Measurements from ENCODE around the gene CABP1.
A peak's percentile ranks its signal among the peaks of the same experiment; 100 is the strongest.

The CABP1 gene

GRCh38 chr12:120631097-120631496 is 9.3 kb upstream of the CABP1 start:
- no peak for DNase-seq (ENCODE audit: low spot score)

- DNase-seq (ENCODE audit: low spot score) = peak; percentile 70
These were observed 721 bp downstream of the CABP1 start for GRCh38 chr12:120640861-120641833.

- DNase-seq (ENCODE audit: low spot score) = no peak
These were observed 1.7 kb downstream of the CABP1 start for GRCh38 chr12:120642121-120642520.

- DNase-seq (ENCODE audit: low spot score) = no peak
These were observed 2.4 kb downstream of the CABP1 start for GRCh38 chr12:120642826-120643225.

- DNase-seq (ENCODE audit: low spot score) = no peak
These were observed 3.1 kb downstream of the CABP1 start for GRCh38 chr12:120643574-120643973.

GRCh38 chr12:120646044-120646443 is 5.6 kb downstream of the CABP1 start:
- DNase-seq (ENCODE audit: low spot score) = no peak

GRCh38 chr12:120647375-120647755 is 6.9 kb downstream of the CABP1 start:
- no peak for DNase-seq (ENCODE audit: low spot score)

GRCh38 chr12:120649442-120650232 is 9.2 kb downstream of the CABP1 start:
- DNase-seq (ENCODE audit: low spot score) = peak; percentile 57

- DNase-seq (ENCODE audit: low spot score) = no peak
These were observed 9.8 kb downstream of the CABP1 start for GRCh38 chr12:120650233-120650690.

- DNase-seq (ENCODE audit: low spot score) = no peak
These were observed 11.4 kb downstream of the CABP1 start for GRCh38 chr12:120651821-120652220.

GRCh38 chr12:120652656-120653435 is 12.4 kb downstream of the CABP1 start:
- no peak for DNase-seq (ENCODE audit: low spot score)

- no peak for DNase-seq (ENCODE audit: low spot score)
These were observed 13.2 kb downstream of the CABP1 start for GRCh38 chr12:120653611-120654010.

- no peak for DNase-seq (ENCODE audit: low spot score)
These were observed 14.2 kb downstream of the CABP1 start for GRCh38 chr12:120654656-120655055.

- no peak for DNase-seq (ENCODE audit: low spot score)
These were observed 15.6 kb downstream of the CABP1 start for GRCh38 chr12:120656008-120656407.

GRCh38 chr12:120658286-120659150 is 18.1 kb downstream of the CABP1 start:
- DNase-seq (ENCODE audit: low spot score) = no peak

GRCh38 chr12:120659151-120659525 is 18.7 kb downstream of the CABP1 start:
- no peak for DNase-seq (ENCODE audit: low spot score)

GRCh38 chr12:120661432-120661831 is 21.0 kb downstream of the CABP1 start:
- DNase-seq (ENCODE audit: low spot score) = no peak

GRCh38 chr12:120662879-120663278 is 22.5 kb downstream of the CABP1 start:
- DNase-seq (ENCODE audit: low spot score) = no peak

- DNase-seq (ENCODE audit: low spot score) = no peak
These were observed 23.3 kb downstream of the CABP1 start for GRCh38 chr12:120663741-120664140.

GRCh38 chr12:120666571-120667390 is 26.4 kb downstream of the CABP1 start:
- no peak for DNase-seq (ENCODE audit: low spot score)
